Stimulated activated CD8-positive, alpha-beta memory T cell treated with anti-CD3 and anti-CD28 coated beads, Interleukin-2, amount 100 ng/mL, for 1 hour (primary cell): ENCODE data around the gene CDKN2A.

Experiments
- DNase-seq, 2 donors: peaks; one replicate each; pipeline ENCODE4 v3.0.0-alpha.2; 2020; ENCODE audit warnings: low read depth in 2 of 2

The CDKN2A gene

GRCh38 chr9:22005702-22006606 is 11.8 kb upstream of the CDKN2A start:
- DNase-seq: no peak

GRCh38 chr9:22005021-22005701 is 11.0 kb upstream of the CDKN2A start:
- no peak for DNase-seq

- no peak for DNase-seq
Observed at GRCh38 chr9:22002038-22002437, 7.8 kb upstream of the CDKN2A start.

- DNase-seq: no peak
Observed at GRCh38 chr9:21998026-21998425, 3.8 kb upstream of the CDKN2A start.

- no peak for DNase-seq
Observed at GRCh38 chr9:21997480-21997879, 3.3 kb upstream of the CDKN2A start.

- DNase-seq: no peak
Observed at GRCh38 chr9:21996858-21997257, 2.7 kb upstream of the CDKN2A start.

GRCh38 chr9:21996438-21996837 is 2.2 kb upstream of the CDKN2A start:
- no peak for DNase-seq

GRCh38 chr9:21995666-21996398 is 1.6 kb upstream of the CDKN2A start:
- DNase-seq: no peak

- peak; percentile 43 to 60 for DNase-seq
Observed at GRCh38 chr9:21995006-21995665, 944 bp upstream of the CDKN2A start.

- DNase-seq: no peak
Observed at GRCh38 chr9:21994556-21995005, 389 bp upstream of the CDKN2A start, which contains the start of gene CDKN2B-AS1. TSS of gene CDKN2B-AS1 (plus strand) at chr9:21994791.

GRCh38 chr9:21993007-21993406 is 1.2 kb downstream of the CDKN2A start:
- no peak for DNase-seq

- DNase-seq: no peak
Observed at GRCh38 chr9:21991072-21991959, 2.9 kb downstream of the CDKN2A start.

- DNase-seq: no peak
Observed at GRCh38 chr9:21989440-21990189, 4.6 kb downstream of the CDKN2A start.

GRCh38 chr9:21988056-21988990 is 5.9 kb downstream of the CDKN2A start:
- no peak for DNase-seq

GRCh38 chr9:21985964-21986667 is 8.1 kb downstream of the CDKN2A start:
- no peak for DNase-seq

- DNase-seq: no peak
Observed at GRCh38 chr9:21984101-21984500, 10.1 kb downstream of the CDKN2A start.

- no peak for DNase-seq
Observed at GRCh38 chr9:21983561-21983935, 10.6 kb downstream of the CDKN2A start.

GRCh38 chr9:21982861-21983560 is 11.2 kb downstream of the CDKN2A start:
- no peak for DNase-seq
